ENCODE measurements around the gene PRMT2.
"Not testable (repeated sequence)": the region's sequence is repeated elsewhere in the genome, so short reads cannot be mapped to it uniquely, and the experiment has no call there.

The PRMT2 gene

GRCh38 chr21:46618738-46619379 lies 16.6 kb upstream of the PRMT2 start:
- no peak for DNase-seq

- DNase-seq: no peak
These were observed 15.6 kb upstream of the PRMT2 start for GRCh38 chr21:46619846-46620245.

GRCh38 chr21:46620846-46621245 lies 14.6 kb upstream of the PRMT2 start:
- DNase-seq: no peak

GRCh38 chr21:46621457-46622182 lies 13.9 kb upstream of the PRMT2 start:
- DNase-seq: no peak

- DNase-seq: no peak
These were observed 13.2 kb upstream of the PRMT2 start for GRCh38 chr21:46622226-46622625.

GRCh38 chr21:46624050-46624449 lies 11.4 kb upstream of the PRMT2 start:
- no peak for DNase-seq

- DNase-seq: no peak
These were observed 9.7 kb upstream of the PRMT2 start for GRCh38 chr21:46625759-46626158.

- DNase-seq: no peak
These were observed 8.9 kb upstream of the PRMT2 start for GRCh38 chr21:46626536-46626935.

GRCh38 chr21:46626975-46627501 lies 8.4 kb upstream of the PRMT2 start:
- DNase-seq: no peak

GRCh38 chr21:46627726-46628125 lies 7.7 kb upstream of the PRMT2 start:
- DNase-seq: no peak

GRCh38 chr21:46628868-46629267 lies 6.6 kb upstream of the PRMT2 start:
- no peak for DNase-seq

- DNase-seq: not testable (repeated sequence)
These were observed 4.6 kb upstream of the PRMT2 start for GRCh38 chr21:46630915-46631314.

GRCh38 chr21:46633566-46633965 lies 1.9 kb upstream of the PRMT2 start:
- no peak for DNase-seq

GRCh38 chr21:46634427-46634826 lies 1.0 kb upstream of the PRMT2 start:
- DNase-seq: no peak

GRCh38 chr21:46634966-46635323 lies 529 bp upstream of the PRMT2 start:
- DNase-seq: peak; percentile 76

- no peak for DNase-seq
These were observed 673 bp downstream of the PRMT2 start for GRCh38 chr21:46636181-46636512.

GRCh38 chr21:46636550-46637285 lies 1.2 kb downstream of the PRMT2 start:
- no peak for DNase-seq

GRCh38 chr21:46637952-46638746 lies 2.7 kb downstream of the PRMT2 start:
- DNase-seq: no peak

GRCh38 chr21:46639489-46640386 lies 4.3 kb downstream of the PRMT2 start:
- no peak for DNase-seq

- no peak for DNase-seq
These were observed 6.2 kb downstream of the PRMT2 start for GRCh38 chr21:46641656-46642055.

- DNase-seq: no peak
These were observed 8.1 kb downstream of the PRMT2 start for GRCh38 chr21:46643379-46644177.
